Brain microvascular endothelial cell (primary cell): Measurements from ENCODE around the gene ELOVL6.
A peak's percentile ranks its signal among the peaks of the same experiment; 100 is the strongest.

ENCODE experiments used
- DNase-seq: peaks from one replicate; pipeline ENCODE4 v3.0.0-alpha.2; 2020
- H3K27ac ChIP-seq: fragments of 250-450 bp; sonication (Bioruptor Pico); 2 replicates; pipeline ENCODE4 v1.5.1; 2020; ENCODE audit warnings: mild to moderate bottlenecking, moderate library complexity
- H3K27me3 ChIP-seq: fragments of 250-450 bp; sonication (Bioruptor Pico); replicated peaks from 2 replicates; pipeline ENCODE4 v1.5.1; 2020; ENCODE audit warnings: mild to moderate bottlenecking
- H3K36me3 ChIP-seq: fragments of 250-450 bp; sonication (Bioruptor Pico); replicated peaks from 2 replicates; pipeline ENCODE4 v1.5.1; 2020; ENCODE audit warnings: mild to moderate bottlenecking
- H3K4me3 ChIP-seq: 2 replicates; pipeline ENCODE4 v1.5.1; 2011; ENCODE audit warnings: low read depth, mild to moderate bottlenecking, control low read depth, low read length, moderate library complexity
- CTCF ChIP-seq: IDR thresholded peaks from 2 replicates; pipeline ENCODE4 v1.5.1; 2011; ENCODE audit warnings: low read depth, mild to moderate bottlenecking, moderate library complexity, low read length, control low read depth, inconsistent platforms; ENCODE audit errors: missing control alignments
- in situ Hi-C: cut with HindIII; loops from 2 replicates; pipeline ENCODE4 v1.10.0; 2017; ENCODE audit warnings: low sequenced_read_pairs, low pct_ligation_motif_present

Gene ELOVL6

GRCh38 chr4:110104661-110105060 lies 93.8 kb downstream of the ELOVL6 start:
- no peak for DNase-seq
- no peaks in the 10 kb centered on the region for H3K36me3 ChIP-seq
- TF ChIP-seq CTCF, result no peak
- no peak overlapping the region for H3K4me3 ChIP-seq
- H3K27ac ChIP-seq, result no peak overlapping the region
- in situ Hi-C loops, result no loop called here
- H3K27me3 ChIP-seq, result no peaks in the 10 kb centered on the region

- in situ Hi-C loops, result no loop called here
- no peaks in the 10 kb centered on the region for H3K27me3 ChIP-seq
- no peak for TF ChIP-seq CTCF
- no peak overlapping the region for H3K4me3 ChIP-seq
- no peak overlapping the region for H3K27ac ChIP-seq
- DNase-seq, result no peak
- no peaks in the 10 kb centered on the region for H3K36me3 ChIP-seq
Measured at GRCh38 chr4:110099638-110100037, 98.8 kb downstream of the ELOVL6 start.

GRCh38 chr4:110096405-110096804 lies 102.0 kb downstream of the ELOVL6 start:
- Histone ChIP-seq H3K4me3 (no peak overlapping the region), H3K27ac (no peak overlapping the region), H3K36me3 (no peaks in the 10 kb centered on the region), H3K27me3 (no peaks in the 10 kb centered on the region)
- no peak for TF ChIP-seq CTCF
- no peak for DNase-seq
- in situ Hi-C loops, result no loop called here

- Histone ChIP-seq H3K36me3 (no peaks in the 10 kb centered on the region), H3K4me3 (no peak overlapping the region), H3K27ac (no peak overlapping the region), H3K27me3 (no peaks in the 10 kb centered on the region)
- TF ChIP-seq CTCF, result no peak
- in situ Hi-C loops, result no loop called here
- DNase-seq, result no peak
Measured at GRCh38 chr4:110092646-110093045, 105.8 kb downstream of the ELOVL6 start.

GRCh38 chr4:110091434-110092140 lies 106.8 kb downstream of the ELOVL6 start:
- DNase-seq, result peak; percentile 78
- Histone ChIP-seq H3K27ac (peak overlapping the region; percentile 50), H3K27me3 (no peaks in the 10 kb centered on the region), H3K4me3 (no peak overlapping the region), H3K36me3 (no peaks in the 10 kb centered on the region)
- in situ Hi-C loops, result no loop called here
- no peak for TF ChIP-seq CTCF

- Histone ChIP-seq H3K36me3 (no peaks in the 10 kb centered on the region), H3K27me3 (no peaks in the 10 kb centered on the region), H3K4me3 (no peak overlapping the region), H3K27ac (no peak overlapping the region)
- in situ Hi-C loops, result no loop called here
- no peak for TF ChIP-seq CTCF
- DNase-seq, result no peak
Measured at GRCh38 chr4:110088670-110089069, 109.7 kb downstream of the ELOVL6 start.
